Smooth muscle cell of trachea (primary cell): ENCODE results near the gene ETFDH. TPM values are rescaled to one million over a fixed set of nuclear protein-coding genes. Genes with fewer than 3 reads are reported as not detected.

ENCODE experiments used
- total RNA-seq: library from RNA; depleted of rRNA; stranded (reverse); fragments of >200 nt; gene quantifications from 2 replicates; pipeline ENCODE4 v1.2.1, GENCODE V29; 2014

Gene ETFDH
- total RNA-seq = 42.6 and 46.5 TPM in 2 replicates

GRCh38 chr4:158671915-158672806, at the start of gene ETFDH:
TSS of gene ETFDH (plus strand) at chr4:158672296. CDS start at chr4:158672457, 161 bp downstream.

DNA sequence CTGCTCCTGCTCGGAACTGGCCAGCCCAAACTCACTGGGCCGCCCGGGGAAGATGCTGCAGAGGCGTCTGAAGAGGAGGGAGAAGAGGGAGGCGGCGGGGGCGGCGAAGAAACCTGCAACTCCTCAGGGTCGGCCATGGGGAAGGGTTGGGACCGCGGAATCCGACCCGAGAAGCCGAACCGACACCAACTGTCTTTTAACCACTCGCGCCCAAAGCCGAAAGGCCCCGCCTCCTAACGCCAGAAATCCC, 506 bp upstream of the ETFDH start, which contains the start of gene C4orf46:
C4orf46 (minus strand) TSS at position 223 of the 250 bp plus-strand sequence; CDS start at position 137, 86 bp downstream.

DNA sequence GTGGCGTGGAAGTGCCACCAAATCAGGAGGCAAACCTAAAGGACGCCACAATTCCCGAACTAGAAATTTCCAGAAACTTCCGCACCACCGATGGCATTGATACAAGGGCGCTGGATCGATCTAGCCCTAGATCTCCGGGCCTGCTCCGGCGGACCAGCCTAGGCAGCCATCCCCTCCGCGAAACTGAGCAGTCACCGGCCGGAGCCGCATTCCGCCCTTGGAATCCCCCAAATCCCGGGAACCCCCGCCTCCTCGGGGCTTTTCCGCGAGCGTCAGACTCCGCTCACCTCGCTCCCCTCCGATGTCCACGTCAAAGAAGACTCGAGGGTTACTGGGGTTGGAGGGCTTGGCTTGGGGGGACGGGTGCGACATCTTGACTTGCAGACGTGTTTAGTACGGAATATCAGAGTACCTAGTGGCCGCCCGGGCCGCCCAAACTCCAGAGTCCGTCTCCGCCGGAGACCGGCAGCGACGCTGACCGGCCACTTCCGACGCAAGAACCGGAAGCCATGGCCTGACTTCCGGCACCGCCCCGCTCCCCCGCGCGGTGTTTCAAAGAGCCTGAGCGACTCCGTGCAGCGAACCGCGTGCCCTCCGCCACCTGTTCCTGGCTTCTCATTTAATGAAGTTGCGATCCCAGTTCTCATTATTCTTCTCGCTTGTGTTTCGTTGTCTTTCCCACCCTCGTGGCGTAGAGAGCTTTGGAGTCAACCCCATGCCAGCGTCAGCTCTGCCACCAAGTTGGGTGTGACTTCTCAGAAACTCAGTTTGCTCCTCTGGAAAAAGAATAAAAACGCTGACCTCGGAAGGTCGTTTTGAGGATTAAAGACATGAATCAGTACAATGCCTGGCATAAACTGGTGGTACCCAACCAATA, 51.1 kb downstream of the ETFDH start, which contains the start of gene PPID:
PPID (minus strand) TSS at position 480 of the 877 bp plus-strand sequence; CDS start at position 372, 108 bp downstream.

Other genes starting within 250 kb of the ETFDH start
- 0.73 and 0.83 TPM in 2 replicates for gene RXFP1, start 150.4 kb upstream of the ETFDH start, total RNA-seq
- gene C4orf46, start 409 bp upstream of the ETFDH start, total RNA-seq = 20.3 and 25.5 TPM in 2 replicates
- 26.5 and 37.1 TPM in 2 replicates for gene PPID, start 51.1 kb downstream of the ETFDH start, total RNA-seq
- 31.7 and 43.5 TPM in 2 replicates for gene FNIP2, start 96.7 kb downstream of the ETFDH start, total RNA-seq